GM18873 (cell line): Measurements from ENCODE around the gene FILIP1L.

ENCODE experiments used
- ATAC-seq: cut with Tn5 transposase; IDR thresholded peaks from one replicate; pipeline ENCODE4 v1.9.1; 2021; ENCODE audit warnings: mild to moderate bottlenecking, moderate library complexity, moderate number of reproducible peaks; ENCODE audit not compliant: unreplicated experiment, low FRiP score

Gene FILIP1L

GRCh38 chr3:100022506-100022905 is 91.8 kb downstream of the FILIP1L start:
- ATAC-seq = no peak

- ATAC-seq = no peak
Observed at GRCh38 chr3:100020876-100021644, 93.2 kb downstream of the FILIP1L start.

DNA sequence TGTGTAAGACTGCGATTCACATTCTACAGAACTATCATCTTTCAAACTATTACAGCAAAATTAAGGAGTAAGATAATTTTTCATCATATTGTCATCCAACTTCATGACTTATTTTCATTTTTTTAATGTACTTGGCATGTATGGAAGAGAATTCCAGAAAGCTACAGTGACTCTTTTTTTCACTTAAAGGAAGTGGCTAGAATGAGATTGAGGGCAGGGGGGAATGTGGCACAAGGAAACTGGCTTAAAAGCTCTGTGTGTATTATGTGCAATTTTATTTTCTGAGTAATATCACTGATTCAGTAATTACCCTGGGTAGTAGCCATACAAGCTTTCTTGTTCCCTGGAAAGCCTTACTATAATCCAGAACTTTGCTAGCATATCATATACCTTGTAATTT is 94.6 kb downstream of the FILIP1L start:
- no peak for ATAC-seq

DNA sequence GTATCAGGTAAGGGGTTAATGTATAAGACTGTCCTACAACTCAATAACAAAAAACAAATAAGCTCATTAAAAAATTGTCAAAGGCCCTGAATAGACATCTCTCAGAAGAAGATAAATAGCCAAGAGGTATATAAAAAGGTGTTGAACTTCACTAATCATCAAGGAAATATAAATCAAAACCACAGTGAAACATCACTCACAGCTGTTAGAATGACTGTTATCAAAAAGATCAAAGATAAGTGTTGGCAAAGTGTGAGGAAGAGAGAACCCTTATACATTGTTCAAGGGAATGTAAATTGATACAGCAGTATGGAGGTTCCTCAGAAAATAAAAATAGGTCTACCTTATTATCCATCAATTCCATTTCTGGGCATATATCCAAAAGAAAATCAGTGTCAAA is 95.5 kb downstream of the FILIP1L start:
- ATAC-seq = no peak

- no peak for ATAC-seq
Observed at GRCh38 chr3:100010087-100010417, 104.2 kb downstream of the FILIP1L start.

DNA sequence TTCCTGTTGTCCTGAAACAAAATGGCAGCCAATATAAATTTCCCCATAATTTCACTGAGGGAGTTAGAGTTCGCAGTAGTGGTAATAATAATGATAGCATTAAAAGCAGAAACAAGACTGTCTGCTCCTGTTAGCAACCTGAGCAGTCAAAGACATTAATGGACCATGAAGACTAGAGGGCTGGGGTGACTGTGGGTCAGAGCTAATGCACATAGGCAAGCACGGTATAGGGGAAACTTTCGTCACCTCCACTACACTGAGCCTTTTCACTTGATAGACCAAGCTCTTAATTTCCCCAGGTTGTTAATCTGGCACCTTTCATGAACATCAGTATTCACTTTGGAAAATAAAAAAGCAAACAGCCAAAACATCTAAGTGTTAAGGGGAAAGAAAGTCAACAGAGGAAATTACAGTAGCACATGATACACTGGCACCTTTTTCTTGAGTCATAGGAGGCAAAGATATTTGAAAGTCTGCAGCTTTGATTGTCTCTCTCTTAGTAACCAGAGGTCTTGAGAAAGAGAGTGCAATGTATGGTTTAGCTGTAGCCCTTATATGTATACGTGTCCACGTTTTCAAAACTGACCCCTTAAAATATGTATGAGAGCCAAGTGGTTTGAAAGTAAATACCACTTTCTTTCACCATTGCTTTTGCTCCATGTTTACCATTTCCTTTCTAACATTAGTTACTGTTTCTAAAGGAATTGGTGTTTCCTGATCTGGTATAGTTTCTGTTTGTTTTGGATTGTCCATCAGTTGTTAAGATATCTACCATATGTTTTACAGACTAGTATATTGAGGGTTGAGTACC is 104.8 kb downstream of the FILIP1L start:
- no peak for ATAC-seq

DNA sequence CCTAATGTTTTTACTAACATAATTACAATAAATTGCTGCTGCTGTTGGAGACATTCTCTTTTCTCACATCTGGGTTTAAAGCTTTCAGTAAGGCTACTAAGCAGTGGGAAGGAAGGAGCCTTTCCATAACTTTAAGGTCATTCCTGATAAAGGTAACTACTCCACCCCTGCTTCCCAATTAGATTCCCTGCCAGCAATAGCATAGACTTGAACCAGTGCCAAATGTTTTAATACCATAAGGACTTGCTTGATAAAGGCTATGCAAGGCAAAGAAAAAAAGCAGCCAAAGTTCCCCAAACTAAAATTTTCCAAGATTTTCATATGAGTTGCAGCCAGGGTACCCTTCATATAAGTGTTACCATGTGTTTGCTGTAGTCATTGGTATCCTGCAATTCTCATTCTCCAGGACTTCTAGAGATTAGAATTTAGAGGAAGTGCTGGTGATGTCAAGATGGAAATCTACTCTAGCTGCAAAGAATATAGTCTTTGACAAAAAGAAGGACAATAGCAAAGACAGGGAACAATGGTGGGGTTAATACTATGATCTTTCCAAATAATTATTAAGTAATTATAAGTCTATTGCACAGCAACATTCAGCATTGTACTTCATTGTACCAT is 106.1 kb downstream of the FILIP1L start:
- no peak for ATAC-seq

GRCh38 chr3:100007313-100007712 is 107.0 kb downstream of the FILIP1L start:
- no peak for ATAC-seq

- no peak for ATAC-seq
Observed at GRCh38 chr3:100006570-100007271, 107.6 kb downstream of the FILIP1L start.

DNA sequence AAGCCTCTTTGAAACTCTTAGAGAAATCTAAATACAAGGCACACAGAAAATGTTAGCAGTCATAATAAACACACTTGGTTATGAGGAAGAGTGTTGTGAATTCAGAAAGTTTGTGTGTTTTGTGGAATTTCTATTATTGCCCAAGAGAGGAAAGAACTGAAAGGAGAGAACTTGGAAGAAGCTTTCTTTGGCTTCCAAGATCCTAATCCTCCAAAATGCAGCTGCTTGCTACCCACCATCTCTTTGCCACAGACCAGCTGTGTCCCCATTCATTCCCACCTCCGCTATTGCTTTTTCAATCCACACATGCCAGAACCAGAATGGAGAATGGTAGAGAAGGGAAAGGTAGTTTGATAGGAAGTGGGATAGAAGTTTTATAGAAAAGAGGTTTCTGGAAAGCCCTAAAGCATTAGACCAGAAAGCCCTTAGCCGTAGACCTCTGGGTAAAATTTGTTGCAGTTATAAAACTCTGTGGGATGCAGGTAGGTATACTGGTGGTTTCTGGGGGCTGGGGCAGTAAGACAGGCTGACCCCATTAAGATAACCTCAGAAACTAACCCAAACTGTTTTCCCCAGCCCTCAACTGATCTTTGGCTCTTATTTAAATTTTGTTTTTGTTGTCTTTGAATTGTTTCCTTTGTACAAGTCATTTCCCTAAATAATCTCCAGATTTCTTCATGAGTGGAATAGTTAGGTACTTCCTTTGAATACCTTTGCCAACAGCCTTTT is 108.5 kb downstream of the FILIP1L start:
- no peak for ATAC-seq

GRCh38 chr3:100004931-100005330 is 109.4 kb downstream of the FILIP1L start:
- no peak for ATAC-seq

DNA sequence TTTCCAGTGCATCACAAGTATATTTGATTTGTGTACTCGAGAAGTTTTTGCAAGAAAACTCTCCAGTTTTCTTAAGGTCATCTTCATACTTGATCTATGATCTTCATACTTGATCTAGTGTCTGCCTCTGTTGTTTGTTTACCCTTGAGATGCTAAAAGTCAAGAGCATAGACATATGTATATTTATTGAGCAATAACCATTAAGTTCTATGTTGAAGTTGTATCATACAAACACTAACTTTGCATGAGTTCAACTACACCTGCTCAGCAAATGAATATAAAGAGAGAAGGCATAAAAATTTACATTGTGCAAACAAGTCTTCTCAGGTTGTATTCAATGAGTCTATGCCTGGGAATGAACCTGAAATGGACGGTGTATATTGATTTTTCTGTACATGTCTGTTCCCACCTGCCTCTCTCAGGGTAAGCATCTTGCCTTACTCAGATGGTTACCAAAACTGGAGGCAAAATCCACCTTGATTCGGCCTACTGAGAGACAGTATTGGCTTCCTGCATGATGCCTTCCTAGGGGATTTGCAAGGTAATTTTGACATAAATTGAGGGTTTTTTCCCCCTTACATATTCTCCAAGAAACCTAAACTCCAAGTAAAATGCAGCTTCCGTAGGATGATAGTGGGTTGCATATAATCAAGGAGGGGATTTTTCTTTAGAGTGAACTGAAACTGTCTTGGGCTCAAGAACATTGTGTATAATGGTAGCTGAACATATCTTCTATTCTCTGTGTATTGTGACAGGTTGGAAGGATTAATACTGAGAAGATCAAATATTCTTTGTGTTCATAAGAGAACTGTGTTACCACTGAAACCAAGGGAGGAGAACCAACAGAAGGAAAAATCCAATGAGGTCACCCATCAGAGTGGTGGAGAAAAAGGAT is 110.4 kb downstream of the FILIP1L start:
- no peak for ATAC-seq

GRCh38 chr3:100002599-100003350 is 111.5 kb downstream of the FILIP1L start:
- no peak for ATAC-seq

GRCh38 chr3:100001526-100002270 is 112.6 kb downstream of the FILIP1L start:
- ATAC-seq = no peak

GRCh38 chr3:100001083-100001482 is 113.2 kb downstream of the FILIP1L start:
- ATAC-seq = no peak

DNA sequence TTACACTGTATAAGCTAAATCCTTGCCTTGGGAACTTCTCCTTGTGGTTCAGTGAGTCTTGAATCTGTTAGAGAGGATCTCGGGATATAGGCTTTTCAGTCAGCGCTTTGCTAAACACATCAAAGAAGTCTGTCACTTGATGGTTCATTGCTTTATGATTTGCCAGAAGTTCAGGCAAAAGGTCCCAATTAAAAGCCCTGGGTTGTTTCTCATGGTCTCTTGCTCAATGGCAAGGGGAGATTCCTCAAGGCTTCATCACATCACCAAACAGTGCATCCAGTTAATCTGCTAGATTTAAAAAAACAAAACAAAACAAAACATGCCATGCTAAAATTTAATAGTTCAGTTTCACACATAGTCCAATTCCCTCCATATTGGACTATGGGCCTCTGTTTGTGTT is 114.8 kb downstream of the FILIP1L start:
- no peak for ATAC-seq

DNA sequence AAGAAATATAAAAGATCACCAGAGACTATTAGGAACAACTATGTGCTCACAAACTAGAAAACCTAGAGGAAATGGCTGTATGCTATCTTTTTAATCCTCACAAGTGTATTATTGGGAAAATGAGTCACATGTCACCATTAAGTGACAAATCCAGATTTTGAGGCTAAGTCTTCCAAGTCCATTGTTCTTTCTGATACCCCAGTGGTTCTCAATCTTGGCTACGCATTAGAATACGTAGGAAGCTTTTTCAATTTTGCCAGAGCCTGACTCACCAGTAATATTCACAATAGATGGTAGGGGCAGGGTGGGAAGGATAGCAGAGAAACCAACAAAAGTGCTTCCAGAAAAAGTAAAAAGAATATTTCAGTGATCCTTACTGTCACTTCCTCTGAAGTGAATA is 117.0 kb downstream of the FILIP1L start:
- no peak for ATAC-seq

DNA sequence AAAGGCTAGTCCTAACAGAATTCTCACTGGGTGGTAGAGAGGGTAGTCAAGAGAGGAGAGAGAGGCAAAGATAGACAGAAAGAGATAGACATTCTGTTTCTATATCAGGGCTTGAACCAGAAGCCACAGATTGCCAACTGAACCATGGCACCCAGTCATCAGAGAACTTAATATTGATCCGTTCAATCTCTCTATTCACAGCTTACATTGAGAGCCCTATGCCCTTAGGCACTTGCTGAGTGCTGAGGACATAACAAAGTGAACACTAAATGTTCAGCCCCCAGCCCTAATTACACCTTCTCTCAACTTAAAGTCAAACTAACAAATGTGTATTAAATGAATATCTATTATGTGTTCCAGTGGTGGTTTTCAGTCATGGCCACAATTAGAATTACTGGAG is 124.1 kb downstream of the FILIP1L start:
- ATAC-seq = no peak
